Loucy (cell line): ENCODE results near the gene GPR39.

Experiments used
- H2AFZ ChIP-seq: fragments of 200-600 bp; sonication (generic); 2 replicates; pipeline ENCODE4 v1.6.0; 2016; ENCODE audit warnings: antibody characterized with exemption, mild to moderate bottlenecking, low read length, moderate library complexity
- H3F3A ChIP-seq: fragments of 200-600 bp; 2 replicates; pipeline ENCODE4 v1.6.0; 2016; ENCODE audit warnings: antibody characterized with exemption, low read depth, mild to moderate bottlenecking
- H3K27me3 ChIP-seq: fragments of 200-600 bp; sonication (generic); 2 replicates; pipeline ENCODE4 v1.6.1; 2014; ENCODE audit warnings: low read length, mild to moderate bottlenecking; ENCODE audit not compliant: insufficient read depth, poor library complexity, severe bottlenecking
- H3K36me3 ChIP-seq: fragments of 200-600 bp; sonication (generic); 2 replicates; pipeline ENCODE4 v1.6.1; 2016; ENCODE audit warnings: low read length; ENCODE audit not compliant: insufficient read depth
- H3K4me1 ChIP-seq: fragments of 200-600 bp; sonication (generic); 2 replicates; pipeline ENCODE4 v1.5.1; 2014; ENCODE audit warnings: low read length, mild to moderate bottlenecking; ENCODE audit not compliant: insufficient read depth, poor library complexity, severe bottlenecking
- H3K4me2 ChIP-seq: fragments of 200-600 bp; sonication (generic); 2 replicates; pipeline ENCODE4 v1.6.0; 2014; ENCODE audit warnings: antibody characterized with exemption, low read length, low read depth, mild to moderate bottlenecking; ENCODE audit not compliant: poor library complexity, severe bottlenecking
- H3K4me3 ChIP-seq: fragments of 200-600 bp; sonication (generic); 2 replicates; pipeline ENCODE4 v1.5.1; 2014; ENCODE audit warnings: low read length, mild to moderate bottlenecking, mixed read lengths; ENCODE audit not compliant: poor library complexity, severe bottlenecking
- H3K79me2 ChIP-seq: fragments of 200-600 bp; sonication (generic); 2 replicates; pipeline ENCODE4 v1.6.1; 2014; ENCODE audit warnings: low read length; ENCODE audit not compliant: insufficient read depth
- H3K9ac ChIP-seq: fragments of 200-600 bp; sonication (generic); 2 replicates; pipeline ENCODE4 v1.6.0; 2014; ENCODE audit warnings: mild to moderate bottlenecking, low read depth, low read length, moderate library complexity; ENCODE audit not compliant: poor library complexity, severe bottlenecking
- H3K9me2 ChIP-seq: fragments of 200-600 bp; sonication (generic); replicated peaks from 2 replicates; pipeline ENCODE4 v1.6.1; 2016; ENCODE audit warnings: low read depth, low read length, mixed read lengths
- H3K9me3 ChIP-seq: fragments of 200-600 bp; sonication (generic); 2 replicates; pipeline ENCODE4 v1.6.1; 2014; ENCODE audit warnings: mild to moderate bottlenecking, antibody characterized with exemption, low read length, low read depth; ENCODE audit not compliant: insufficient read depth
- H4K20me1 ChIP-seq: fragments of 200-600 bp; sonication (generic); 2 replicates; pipeline ENCODE4 v1.6.0; 2014; ENCODE audit warnings: antibody characterized with exemption, low read length, mild to moderate bottlenecking; ENCODE audit not compliant: insufficient read depth, poor library complexity, severe bottlenecking
- CTCF ChIP-seq: fragments of 200-600 bp; sonication (generic); conservative IDR thresholded peaks from 2 replicates; pipeline ENCODE4 v1.5.1; 2014; ENCODE audit warnings: mild to moderate bottlenecking, antibody characterized with exemption, low read length
- EZH2phosphoT487 ChIP-seq: fragments of 200-600 bp; IDR thresholded peaks from 2 replicates; pipeline ENCODE4 v1.6.1; 2018; ENCODE audit warnings: antibody characterized with exemption, mild to moderate bottlenecking, moderate library complexity, borderline replicate concordance

GPR39 gene

GRCh38 chr2:132586835-132587234 lies 170.2 kb downstream of the GPR39 start:
- no peaks in the 10 kb centered on the region for H3K9me2 ChIP-seq
- no peaks in the 10 kb centered on the region for H3K79me2 ChIP-seq
- TF ChIP-seq EZH2phosphoT487, result no peak
- no peak for TF ChIP-seq CTCF
- no peak overlapping the region for H2AFZ ChIP-seq
- no peaks in the 10 kb centered on the region for H4K20me1 ChIP-seq
- H3K4me2 ChIP-seq, result no peak overlapping the region
- no peak overlapping the region for H3K9ac ChIP-seq
- H3F3A ChIP-seq, result no peaks in the 10 kb centered on the region
- H3K27me3 ChIP-seq, result no peaks in the 10 kb centered on the region
- H3K4me1 ChIP-seq, result no peaks in the 10 kb centered on the region
- no peaks in the 10 kb centered on the region for H3K9me3 ChIP-seq
- no peaks in the 10 kb centered on the region for H3K36me3 ChIP-seq
- no peak overlapping the region for H3K4me3 ChIP-seq

- no peaks in the 10 kb centered on the region for H3K4me1 ChIP-seq
- no peaks in the 10 kb centered on the region for H3K9me3 ChIP-seq
- no peaks in the 10 kb centered on the region for H3F3A ChIP-seq
- no peaks in the 10 kb centered on the region for H4K20me1 ChIP-seq
- H3K4me3 ChIP-seq, result no peak overlapping the region
- no peak overlapping the region for H3K9ac ChIP-seq
- TF ChIP-seq EZH2phosphoT487 (no peak), CTCF (no peak)
- no peaks in the 10 kb centered on the region for H3K79me2 ChIP-seq
- H3K36me3 ChIP-seq, result no peaks in the 10 kb centered on the region
- H2AFZ ChIP-seq, result no peak overlapping the region
- H3K27me3 ChIP-seq, result no peaks in the 10 kb centered on the region
- no peaks in the 10 kb centered on the region for H3K9me2 ChIP-seq
- no peak overlapping the region for H3K4me2 ChIP-seq
Observed at GRCh38 chr2:132588576-132588975, 172.0 kb downstream of the GPR39 start.

GRCh38 chr2:132589111-132589830 lies 172.7 kb downstream of the GPR39 start:
- H3K9ac ChIP-seq, result no peak overlapping the region
- H3K9me3 ChIP-seq, result no peaks in the 10 kb centered on the region
- TF ChIP-seq EZH2phosphoT487 (no peak), CTCF (no peak)
- no peak overlapping the region for H2AFZ ChIP-seq
- no peaks in the 10 kb centered on the region for H3K9me2 ChIP-seq
- H3K27me3 ChIP-seq, result no peaks in the 10 kb centered on the region
- no peaks in the 10 kb centered on the region for H3K79me2 ChIP-seq
- H3K4me2 ChIP-seq, result no peak overlapping the region
- no peak overlapping the region for H3K4me3 ChIP-seq
- no peaks in the 10 kb centered on the region for H3K4me1 ChIP-seq
- no peaks in the 10 kb centered on the region for H3F3A ChIP-seq
- no peaks in the 10 kb centered on the region for H3K36me3 ChIP-seq
- no peaks in the 10 kb centered on the region for H4K20me1 ChIP-seq
